ENCODE results near the gene SNRPA1. TPM values are rescaled to one million over a fixed set of nuclear protein-coding genes. Genes with fewer than 3 reads are reported as not detected.
"Not testable (repeated sequence)": the region's sequence is repeated elsewhere in the genome, so short reads cannot be mapped to it uniquely, and the experiment has no call there.

SNRPA1 gene
- 10 to 100 TPM; 19.6 to 59.1 (median 26.2) TPM for total RNA-seq

- ATAC-seq: peak; percentile 90 to 93
- in situ Hi-C loops (cut with MboI; ENCODE audit: low sequenced_read_pairs in 4 of 4) (loop anchor here (5.0 to 10.0 kb wide), 3 partner anchors 347 to 357 kb away; partner anchors contain the start of gene TM2D3 (in 1 of the 4)), intact Hi-C loops (cut with DNase I; ENCODE audit: low total_unique reads) (loop anchor here (1.0 to 5.0 kb wide), 4 partner anchors 18 to 357 kb away; partner anchors contain the start of genes SELENOS and TM2D3)
- TF ChIP-seq, protein P1, sequence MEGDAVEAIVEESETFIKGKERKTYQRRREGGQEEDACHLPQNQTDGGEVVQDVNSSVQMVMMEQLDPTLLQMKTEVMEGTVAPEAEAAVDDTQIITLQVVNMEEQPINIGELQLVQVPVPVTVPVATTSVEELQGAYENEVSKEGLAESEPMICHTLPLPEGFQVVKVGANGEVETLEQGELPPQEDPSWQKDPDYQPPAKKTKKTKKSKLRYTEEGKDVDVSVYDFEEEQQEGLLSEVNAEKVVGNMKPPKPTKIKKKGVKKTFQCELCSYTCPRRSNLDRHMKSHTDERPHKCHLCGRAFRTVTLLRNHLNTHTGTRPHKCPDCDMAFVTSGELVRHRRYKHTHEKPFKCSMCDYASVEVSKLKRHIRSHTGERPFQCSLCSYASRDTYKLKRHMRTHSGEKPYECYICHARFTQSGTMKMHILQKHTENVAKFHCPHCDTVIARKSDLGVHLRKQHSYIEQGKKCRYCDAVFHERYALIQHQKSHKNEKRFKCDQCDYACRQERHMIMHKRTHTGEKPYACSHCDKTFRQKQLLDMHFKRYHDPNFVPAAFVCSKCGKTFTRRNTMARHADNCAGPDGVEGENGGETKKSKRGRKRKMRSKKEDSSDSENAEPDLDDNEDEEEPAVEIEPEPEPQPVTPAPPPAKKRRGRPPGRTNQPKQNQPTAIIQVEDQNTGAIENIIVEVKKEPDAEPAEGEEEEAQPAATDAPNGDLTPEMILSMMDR (IDR thresholded peaks at IDR 0.05 in 4 of 5, conservative IDR thresholded peaks at IDR 0.05 in 1 of 5): peak in 2 of 5 experiments; percentile 5 to 22
- TF ChIP-seq POLR2A (IDR thresholded peaks at IDR 0.05): peak; percentile 82 to 92
- Histone ChIP-seq H3K9me3 (no peaks in the 10 kb centered on the region), H3K27ac (peak within 1 kb of the TSS; percentile 93 to 99 (median 98)), H3K4me1 (peaks cover 30 to 37% of the 10 kb centered on the region in 2 donors), H3K4me3 (peak within 1 kb of the TSS; percentile 71 to 99 (median 92)), H3K36me3 (no peaks in the 10 kb centered on the region), H3K27me3 (no peaks in the 10 kb centered on the region)
- peak; percentile 96 to 97 for DNase-seq
Observed at GRCh38 chr15:101294731-101295606, at the start of gene SNRPA1. SNRPA1 (minus strand) TSS chr15:101295248; CDS start chr15:101295178, 70 bp downstream.

DNA sequence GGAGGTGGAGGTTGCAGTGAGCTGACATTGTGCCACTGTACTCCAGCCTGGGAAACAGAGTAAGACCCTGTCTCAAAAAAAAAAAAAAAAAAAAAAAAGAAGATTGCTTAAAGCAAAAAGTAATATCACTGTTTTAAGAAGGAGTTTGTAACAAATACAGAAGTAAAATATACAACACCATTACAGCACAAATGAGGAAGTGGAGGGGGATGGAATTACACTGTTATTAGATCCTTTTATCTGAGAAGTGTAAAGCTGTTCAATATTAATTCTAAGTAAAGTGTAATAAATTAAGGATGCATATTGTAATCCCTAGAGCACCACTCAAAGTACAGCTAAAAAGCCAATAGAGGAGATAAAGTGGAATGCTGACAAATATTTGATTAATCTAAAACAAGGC is 47.0 kb upstream of the SNRPA1 start:
- Histone ChIP-seq H3K4me1 (no peaks in the 10 kb centered on the region), H3K36me3 (no peaks in the 10 kb centered on the region), H3K27me3 (no peaks in the 10 kb centered on the region), H3K9me3 (no peaks in the 10 kb centered on the region), H3K4me3 (no peak overlapping the region), H3K27ac (no peak overlapping the region)
- DNase-seq (no peak), ATAC-seq (no peak)
- intact Hi-C loops (cut with DNase I; ENCODE audit: low total_unique reads) (no loop called here), in situ Hi-C loops (cut with MboI; ENCODE audit: low sequenced_read_pairs in 4 of 4) (no loop called here)
- no peak for TF ChIP-seq POLR2A (IDR thresholded peaks at IDR 0.05)
- TF ChIP-seq, protein P1 (IDR thresholded peaks at IDR 0.05 in 4 of 5, conservative IDR thresholded peaks at IDR 0.05 in 1 of 5): no peak

- no peak for ATAC-seq
- H3K4me1 ChIP-seq: no peaks in the 10 kb centered on the region
- TF ChIP-seq POLR2A (IDR thresholded peaks at IDR 0.05): no peak
- TF ChIP-seq, protein P1 (IDR thresholded peaks at IDR 0.05 in 4 of 5, conservative IDR thresholded peaks at IDR 0.05 in 1 of 5): no peak
- H3K27ac ChIP-seq: no peak overlapping the region
- H3K27me3 ChIP-seq: no peaks in the 10 kb centered on the region
- intact Hi-C loops (cut with DNase I; ENCODE audit: low total_unique reads) (no loop called here), in situ Hi-C loops (cut with MboI; ENCODE audit: low sequenced_read_pairs in 4 of 4) (no loop called here)
- no peaks in the 10 kb centered on the region for H3K9me3 ChIP-seq
- no peak overlapping the region for H3K4me3 ChIP-seq
- no peak for DNase-seq
- H3K36me3 ChIP-seq: no peaks in the 10 kb centered on the region
Observed at GRCh38 chr15:101338502-101339057, 43.5 kb upstream of the SNRPA1 start.

DNA sequence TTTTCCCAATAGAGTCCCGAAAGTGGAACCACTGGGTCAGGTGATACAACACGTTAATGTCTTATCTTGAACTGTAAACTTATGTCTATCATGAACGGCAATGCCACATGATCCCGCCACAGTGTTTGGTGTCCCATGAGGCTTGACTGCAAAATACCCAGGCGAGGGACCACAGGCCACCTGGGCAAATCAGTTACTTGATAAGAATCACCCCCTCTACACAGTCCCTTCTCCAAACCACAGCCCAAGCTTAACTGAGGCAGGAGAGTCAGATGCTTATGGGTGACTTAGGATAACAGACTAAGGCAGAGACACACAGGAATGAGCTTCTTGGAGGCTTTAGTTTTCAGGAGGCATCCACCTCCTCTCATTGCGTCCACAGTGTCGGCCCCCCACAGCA is 42.9 kb upstream of the SNRPA1 start:
- in situ Hi-C loops (cut with MboI; ENCODE audit: low sequenced_read_pairs in 4 of 4): no loop called here
- intact Hi-C loops (cut with DNase I; ENCODE audit: low total_unique reads): no loop called here
- Histone ChIP-seq H3K9me3 (no peaks in the 10 kb centered on the region), H3K4me3 (no peak overlapping the region), H3K27ac (no peak overlapping the region), H3K27me3 (no peaks in the 10 kb centered on the region), H3K36me3 (no peaks in the 10 kb centered on the region), H3K4me1 (no peaks in the 10 kb centered on the region)
- TF ChIP-seq, protein P1 (IDR thresholded peaks at IDR 0.05 in 4 of 5, conservative IDR thresholded peaks at IDR 0.05 in 1 of 5): no peak
- TF ChIP-seq POLR2A (IDR thresholded peaks at IDR 0.05): no peak
- ATAC-seq (no peak), DNase-seq (no peak)

DNA sequence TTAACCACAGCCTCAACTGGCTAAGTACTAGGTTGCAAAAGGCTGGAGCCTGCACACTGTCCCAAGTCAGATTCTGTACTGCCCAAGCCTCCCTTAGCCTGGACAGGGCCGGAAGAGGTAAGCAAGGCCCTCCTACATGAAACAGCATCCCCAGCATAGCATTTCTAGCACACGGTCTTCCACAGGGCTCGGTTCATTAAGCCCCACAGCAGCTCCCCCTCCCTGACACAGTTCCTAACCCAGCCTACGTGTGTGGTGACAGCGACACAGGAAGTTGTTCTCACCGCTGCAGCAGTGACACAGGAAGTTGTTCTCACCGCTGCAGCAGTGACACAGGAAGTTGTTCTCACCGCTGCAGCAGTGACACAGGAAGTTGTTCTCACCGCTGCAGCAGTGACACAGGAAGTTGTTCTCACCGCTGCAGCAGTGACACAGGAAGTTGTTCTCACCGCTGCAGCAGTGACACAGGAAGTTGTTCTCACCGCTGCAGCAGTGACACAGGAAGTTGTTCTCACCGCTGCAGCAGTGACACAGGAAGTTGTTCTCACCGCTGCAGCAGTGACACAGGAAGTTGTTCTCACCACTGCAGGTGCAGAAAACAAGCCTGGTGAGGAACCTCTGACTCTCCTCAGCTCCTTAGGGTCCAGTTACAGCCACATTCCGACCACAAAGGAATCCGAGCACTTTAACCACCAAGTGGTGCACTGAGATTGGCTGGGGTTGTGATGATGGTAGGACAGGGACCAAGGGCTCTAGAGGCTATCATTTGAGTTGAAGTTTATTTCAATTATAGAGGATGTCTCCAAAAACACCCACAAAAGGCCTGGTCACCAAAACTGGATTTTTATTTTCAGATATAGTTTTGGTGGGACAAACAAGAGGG is 39.1 kb upstream of the SNRPA1 start:
- H3K27ac ChIP-seq; H3K4me1 ChIP-seq; H3K27me3 ChIP-seq; intact Hi-C loops (cut with DNase I; ENCODE audit: low total_unique reads); in situ Hi-C loops (cut with MboI; ENCODE audit: low sequenced_read_pairs in 4 of 4); H3K36me3 ChIP-seq; H3K9me3 ChIP-seq; ATAC-seq; DNase-seq; H3K4me3 ChIP-seq: not testable (repeated sequence)
